Panc1 (cell line): ENCODE results near the gene PRR19. TPM values are rescaled to one million over a fixed set of nuclear protein-coding genes. Genes with fewer than 3 reads are reported as not detected.

Experiments
- ATAC-seq: fragments of 200-7000 bp; cut with Tn5 transposase; 2 replicates; pipeline ENCODE4 v1.9.1; 2020; ENCODE audit warnings: mild to moderate bottlenecking, moderate library complexity
- BruUV-seq: library from RNA; stranded (reverse); fragments of 400-500 nt; replicated peaks from 2 replicates; lab custom pipeline; 2021; lab: Mats Ljungman, UMichigan
- CTCF ChIA-PET: fragments of 300-600 bp; sonication (Branson Sonifier 250); formaldehyde crosslinking; loops from one replicate; lab custom pipeline; 2022; ENCODE audit warnings: antibody characterized with exemption; lab: Charles Lee
- POLR2A ChIA-PET: fragments of 300-600 bp; sonication (Branson Sonifier 250); formaldehyde crosslinking; loops from one replicate; lab custom pipeline; 2022; ENCODE audit warnings: antibody characterized with exemption; lab: Charles Lee
- DNase-seq: peaks from one replicate; pipeline ENCODE4 v3.0.0-alpha.2; 2010; ENCODE audit warnings: low read depth, low spot score
- H3K27ac ChIP-seq: 2 replicates; pipeline ENCODE4 v1.5.1; 2011; ENCODE audit warnings: mild to moderate bottlenecking, low read length, inconsistent platforms
- H3K27me3 ChIP-seq: fragments of 200-500 bp; sonication (Bioruptor generic); 2 replicates; pipeline ENCODE4 v1.6.0; 2014; ENCODE audit warnings: low read length, inconsistent platforms; ENCODE audit not compliant: control insufficient read depth, insufficient read depth
- H3K36me3 ChIP-seq: fragments of 200-500 bp; sonication (Bioruptor generic); 2 replicates; pipeline ENCODE4 v1.5.1; 2014; ENCODE audit warnings: inconsistent platforms, mild to moderate bottlenecking, low read length, moderate library complexity; ENCODE audit not compliant: control insufficient read depth, insufficient read depth
- H3K4me1 ChIP-seq: 2 replicates; pipeline ENCODE4 v1.5.1; 2011; ENCODE audit warnings: inconsistent platforms, mild to moderate bottlenecking, low read length, moderate library complexity; ENCODE audit not compliant: control insufficient read depth, insufficient read depth
- H3K4me3 ChIP-seq, 2 experiments: 2 replicates each; pipeline ENCODE4 v1.5.1; 2011 to 2012; ENCODE audit warnings: low read depth in 2 of 2, low read length in 2 of 2, mild to moderate bottlenecking in 2 of 2, inconsistent platforms in 1 of 2, moderate library complexity in 1 of 2
- H3K9me3 ChIP-seq: fragments of 200-500 bp; sonication (Bioruptor generic); 2 replicates; pipeline ENCODE4 v1.5.1; 2014; ENCODE audit warnings: low read depth, mild to moderate bottlenecking, inconsistent platforms, low read length, moderate library complexity; ENCODE audit not compliant: control insufficient read depth, insufficient read depth
- POLR2AphosphoS5 ChIP-seq: IDR thresholded peaks from 2 replicates; pipeline ENCODE4 v1.6.1; 2012; ENCODE audit warnings: mild to moderate bottlenecking, low read depth, low read length, moderate library complexity
- SIN3A ChIP-seq: IDR thresholded peaks from 2 replicates; pipeline ENCODE4 v1.6.1; 2012; ENCODE audit warnings: low read depth, mild to moderate bottlenecking, low read length, moderate library complexity, borderline replicate concordance; ENCODE audit not compliant: insufficient read depth
- TCF7L2 ChIP-seq: IDR thresholded peaks from 2 replicates; pipeline ENCODE4 v1.6.1; 2011; ENCODE audit warnings: mild to moderate bottlenecking, low read depth, low read length, inconsistent platforms
- in situ Hi-C: cut with HindIII; loops from 2 replicates; pipeline ENCODE4 v1.10.0; 2016; ENCODE audit warnings: low sequenced_read_pairs, low pct_unique_long_range_greater_than_20kb
- intact Hi-C: fragments of 100-400 bp; cut with micrococcal nuclease; formaldehyde crosslinking; loops from one replicate; pipeline ENCODE4 v1.10.0; 2022; ENCODE audit not compliant: unreplicated experiment
- total RNA-seq: library from RNA; stranded (reverse); gene quantifications from one replicate; pipeline ENCODE4 v1.2.1, GENCODE V29; 2021; ENCODE audit not compliant: unreplicated experiment
- TF ChIP-seq, protein P1 (sequence below): fragments of 450-650 bp; IDR thresholded peaks from 2 replicates; pipeline ENCODE4 v1.5.1; 2017; ENCODE audit warnings: mild to moderate bottlenecking
- TF ChIP-seq, protein P2 (sequence below), 2 experiments: IDR thresholded peaks; 2 replicates each; pipeline ENCODE4 v1.6.1; 2011 to 2012; ENCODE audit warnings: low read depth in 2 of 2, control low read depth in 1 of 2, low read length in 1 of 2, mild to moderate bottlenecking in 1 of 2, moderate library complexity in 1 of 2; ENCODE audit not compliant: insufficient read depth in 1 of 2

The PRR19 gene
- total RNA-seq, 1 experiment from 2014 or later: 2.1 TPM

DNA sequence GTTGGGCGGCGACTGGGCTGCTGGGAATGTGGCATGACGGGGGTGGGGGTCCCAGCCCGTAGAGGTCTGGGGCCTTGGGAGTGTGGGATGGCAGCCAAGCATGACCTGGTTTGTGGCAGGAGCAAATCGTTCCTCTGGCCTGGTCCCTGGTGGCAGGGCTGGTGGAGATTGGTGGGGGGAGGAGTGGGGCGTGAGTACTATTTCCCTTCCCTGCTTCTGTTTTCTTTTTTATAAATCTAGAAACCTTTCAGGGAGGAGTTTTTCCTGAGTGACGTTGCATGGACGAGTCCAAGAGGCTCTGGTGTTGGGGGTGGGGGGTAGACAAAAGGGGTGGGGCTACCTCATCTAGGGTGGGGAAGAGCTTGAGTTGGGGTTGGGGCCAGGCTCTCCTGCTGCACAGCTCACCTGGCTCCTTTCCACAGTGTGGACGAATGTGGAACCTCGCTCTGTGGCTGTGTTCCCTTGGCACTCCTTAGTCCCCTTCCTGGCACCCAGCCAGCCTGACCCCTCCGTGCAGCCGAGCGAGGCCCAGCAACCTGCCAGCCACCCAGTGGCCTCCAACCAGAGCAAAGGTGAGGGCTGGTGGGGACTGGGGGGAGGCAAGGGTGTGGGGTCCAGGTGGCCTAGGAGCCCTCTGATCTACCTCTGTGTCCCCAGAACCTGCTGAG, 15.4 kb upstream of the PRR19 start:
- H3K36me3 ChIP-seq: no peaks in the 10 kb centered on the region; the same call in 1 of the 2 replicates
- in situ Hi-C loops: no loop called here
- H3K27me3 ChIP-seq: no peaks in the 10 kb centered on the region
- H3K9me3 ChIP-seq: no peaks in the 10 kb centered on the region
- intact Hi-C loops: no loop called here
- CTCF ChIA-PET: no interaction called here
- POLR2A ChIA-PET: no interaction called here
- BruUV-seq: no TSS peak
- peak overlapping the region; percentile 82; the same call in 1 of the 2 replicates for H3K27ac ChIP-seq
- no peak for TF ChIP-seq TCF7L2
- TF ChIP-seq, protein P1, sequence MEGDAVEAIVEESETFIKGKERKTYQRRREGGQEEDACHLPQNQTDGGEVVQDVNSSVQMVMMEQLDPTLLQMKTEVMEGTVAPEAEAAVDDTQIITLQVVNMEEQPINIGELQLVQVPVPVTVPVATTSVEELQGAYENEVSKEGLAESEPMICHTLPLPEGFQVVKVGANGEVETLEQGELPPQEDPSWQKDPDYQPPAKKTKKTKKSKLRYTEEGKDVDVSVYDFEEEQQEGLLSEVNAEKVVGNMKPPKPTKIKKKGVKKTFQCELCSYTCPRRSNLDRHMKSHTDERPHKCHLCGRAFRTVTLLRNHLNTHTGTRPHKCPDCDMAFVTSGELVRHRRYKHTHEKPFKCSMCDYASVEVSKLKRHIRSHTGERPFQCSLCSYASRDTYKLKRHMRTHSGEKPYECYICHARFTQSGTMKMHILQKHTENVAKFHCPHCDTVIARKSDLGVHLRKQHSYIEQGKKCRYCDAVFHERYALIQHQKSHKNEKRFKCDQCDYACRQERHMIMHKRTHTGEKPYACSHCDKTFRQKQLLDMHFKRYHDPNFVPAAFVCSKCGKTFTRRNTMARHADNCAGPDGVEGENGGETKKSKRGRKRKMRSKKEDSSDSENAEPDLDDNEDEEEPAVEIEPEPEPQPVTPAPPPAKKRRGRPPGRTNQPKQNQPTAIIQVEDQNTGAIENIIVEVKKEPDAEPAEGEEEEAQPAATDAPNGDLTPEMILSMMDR: no peak
- TF ChIP-seq, protein P2, sequence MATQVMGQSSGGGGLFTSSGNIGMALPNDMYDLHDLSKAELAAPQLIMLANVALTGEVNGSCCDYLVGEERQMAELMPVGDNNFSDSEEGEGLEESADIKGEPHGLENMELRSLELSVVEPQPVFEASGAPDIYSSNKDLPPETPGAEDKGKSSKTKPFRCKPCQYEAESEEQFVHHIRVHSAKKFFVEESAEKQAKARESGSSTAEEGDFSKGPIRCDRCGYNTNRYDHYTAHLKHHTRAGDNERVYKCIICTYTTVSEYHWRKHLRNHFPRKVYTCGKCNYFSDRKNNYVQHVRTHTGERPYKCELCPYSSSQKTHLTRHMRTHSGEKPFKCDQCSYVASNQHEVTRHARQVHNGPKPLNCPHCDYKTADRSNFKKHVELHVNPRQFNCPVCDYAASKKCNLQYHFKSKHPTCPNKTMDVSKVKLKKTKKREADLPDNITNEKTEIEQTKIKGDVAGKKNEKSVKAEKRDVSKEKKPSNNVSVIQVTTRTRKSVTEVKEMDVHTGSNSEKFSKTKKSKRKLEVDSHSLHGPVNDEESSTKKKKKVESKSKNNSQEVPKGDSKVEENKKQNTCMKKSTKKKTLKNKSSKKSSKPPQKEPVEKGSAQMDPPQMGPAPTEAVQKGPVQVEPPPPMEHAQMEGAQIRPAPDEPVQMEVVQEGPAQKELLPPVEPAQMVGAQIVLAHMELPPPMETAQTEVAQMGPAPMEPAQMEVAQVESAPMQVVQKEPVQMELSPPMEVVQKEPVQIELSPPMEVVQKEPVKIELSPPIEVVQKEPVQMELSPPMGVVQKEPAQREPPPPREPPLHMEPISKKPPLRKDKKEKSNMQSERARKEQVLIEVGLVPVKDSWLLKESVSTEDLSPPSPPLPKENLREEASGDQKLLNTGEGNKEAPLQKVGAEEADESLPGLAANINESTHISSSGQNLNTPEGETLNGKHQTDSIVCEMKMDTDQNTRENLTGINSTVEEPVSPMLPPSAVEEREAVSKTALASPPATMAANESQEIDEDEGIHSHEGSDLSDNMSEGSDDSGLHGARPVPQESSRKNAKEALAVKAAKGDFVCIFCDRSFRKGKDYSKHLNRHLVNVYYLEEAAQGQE (IDR thresholded peaks at IDR 0.05; ENCODE audit: insufficient read depth in 1 of 2, low read depth in 2 of 2, low read length in 1 of 2): no peak
- ATAC-seq (no peak), DNase-seq (no peak)
- no peak overlapping the region for H3K4me3 ChIP-seq
- peaks cover 29% of the 10 kb centered on the region for H3K4me1 ChIP-seq

DNA sequence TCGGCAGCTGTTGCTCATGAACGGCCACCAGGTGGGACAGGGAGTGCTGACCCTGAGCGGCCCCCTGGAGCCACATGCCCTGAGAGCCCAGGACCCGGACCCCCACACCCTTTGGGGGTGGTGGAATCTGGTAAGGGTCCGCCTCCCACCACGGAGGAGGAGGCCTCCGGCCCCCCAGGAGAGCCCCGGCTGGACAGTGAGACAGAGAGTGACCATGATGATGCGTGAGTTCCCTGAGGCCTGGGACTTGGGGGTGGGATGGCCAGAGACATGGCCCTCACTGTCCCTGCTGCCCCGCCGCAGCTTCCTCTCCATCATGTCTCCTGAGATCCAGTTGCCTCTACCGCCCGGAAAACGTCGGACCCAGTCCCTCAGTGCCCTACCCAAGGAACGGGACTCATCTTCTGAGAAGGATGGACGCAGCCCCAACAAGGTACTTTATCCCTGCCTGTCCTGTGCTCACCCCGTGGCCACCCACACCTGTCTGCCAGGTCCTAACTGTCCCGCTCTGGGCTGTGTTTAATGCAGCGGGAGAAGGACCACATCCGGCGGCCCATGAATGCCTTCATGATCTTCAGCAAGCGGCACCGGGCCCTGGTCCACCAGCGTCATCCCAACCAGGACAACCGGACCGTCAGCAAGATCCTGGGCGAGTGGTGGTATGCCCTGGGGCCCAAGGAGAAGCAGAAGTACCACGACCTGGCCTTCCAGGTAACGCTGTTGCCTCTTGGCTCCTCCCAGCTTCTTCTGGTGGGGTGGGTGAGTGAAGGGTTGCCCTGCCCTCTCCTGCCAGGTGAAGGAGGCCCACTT, 14.7 kb upstream of the PRR19 start:
- Histone ChIP-seq H3K36me3 (no peaks in the 10 kb centered on the region; the same call in 1 of the 2 replicates), H3K27me3 (no peaks in the 10 kb centered on the region), H3K4me3 (no peak overlapping the region), H3K9me3 (no peaks in the 10 kb centered on the region), H3K27ac (no peak overlapping the region), H3K4me1 (peaks cover 22% of the 10 kb centered on the region)
- ChIA-PET CTCF (no interaction called here), POLR2A (no interaction called here)
- no peak for TF ChIP-seq POLR2AphosphoS5
- TF ChIP-seq TCF7L2: no peak
- TF ChIP-seq, protein P2 (IDR thresholded peaks at IDR 0.05; ENCODE audit: insufficient read depth in 1 of 2, low read depth in 2 of 2, low read length in 1 of 2): no peak
- no peak for TF ChIP-seq SIN3A
- TF ChIP-seq, protein P1: no peak
- no peak for DNase-seq
- in situ Hi-C loops (no loop called here), intact Hi-C loops (no loop called here)
- no peak for ATAC-seq
- no TSS peak for BruUV-seq
